Measurements from ENCODE around the gene CST5.

- TF ChIP-seq CTCF (IDR thresholded peaks at IDR 0.05) = no peak
- no peak for TF ChIP-seq POLR2A (IDR thresholded peaks at IDR 0.05)
- TF ChIP-seq POLR2AphosphoS5 (IDR thresholded peaks at IDR 0.05) = no peak
Measured at GRCh38 chr20:23918896-23919295, 39.3 kb upstream of the CST5 start.

All from prostate gland (tissue), 2 donors.